OCI-LY1 (cell line): ENCODE measurements around the gene SYNE1.

Experiments
- H2AFZ ChIP-seq: fragments of 200-600 bp; sonication (generic), shearing (Covaris generic); 2 replicates; pipeline ENCODE4 v1.6.0; 2014; ENCODE audit warnings: antibody characterized with exemption, mild to moderate bottlenecking, low read length
- H3F3A ChIP-seq: fragments of 200-600 bp; sonication (generic), shearing (Covaris generic); 2 replicates; pipeline ENCODE4 v1.6.0; 2014; ENCODE audit warnings: mild to moderate bottlenecking, antibody characterized with exemption, low read length, moderate library complexity; ENCODE audit not compliant: insufficient read depth
- H3K27ac ChIP-seq: fragments of 200-600 bp; sonication (generic); 2 replicates; pipeline ENCODE4 v1.5.1; 2014; ENCODE audit warnings: low read length, mixed run types, mild to moderate bottlenecking, low read depth; ENCODE audit not compliant: poor library complexity, severe bottlenecking
- H3K27me3 ChIP-seq: fragments of 200-600 bp; sonication (generic); 2 replicates; pipeline ENCODE4 v1.6.0; 2014; ENCODE audit warnings: antibody characterized with exemption, mild to moderate bottlenecking, low read length, moderate library complexity; ENCODE audit not compliant: insufficient read depth
- H3K36me3 ChIP-seq: fragments of 200-600 bp; sonication (generic); 2 replicates; pipeline ENCODE4 v1.6.1; 2014; ENCODE audit warnings: mild to moderate bottlenecking, antibody characterized with exemption, low read length, moderate library complexity, mixed read lengths; ENCODE audit not compliant: insufficient read depth
- H3K4me1 ChIP-seq: fragments of 200-600 bp; sonication (generic); 2 replicates; pipeline ENCODE4 v1.5.1; 2014; ENCODE audit warnings: mild to moderate bottlenecking, low read length, moderate library complexity; ENCODE audit not compliant: insufficient read depth, severe bottlenecking
- H3K4me2 ChIP-seq: fragments of 200-600 bp; sonication (generic), shearing (Covaris generic); 2 replicates; pipeline ENCODE4 v1.6.1; 2014; ENCODE audit warnings: low read length
- H3K4me3 ChIP-seq: fragments of 200-600 bp; sonication (generic); 2 replicates; pipeline ENCODE4 v1.5.1; 2014; ENCODE audit warnings: low read length, low read depth, mild to moderate bottlenecking, mixed read lengths; ENCODE audit not compliant: poor library complexity, severe bottlenecking
- H3K79me2 ChIP-seq: fragments of 200-600 bp; shearing (Covaris generic); 2 replicates; pipeline ENCODE4 v1.6.1; 2016; ENCODE audit warnings: mixed run types, low read length, mixed read lengths; ENCODE audit not compliant: insufficient read depth
- H3K9ac ChIP-seq: fragments of 200-600 bp; sonication (generic), shearing (Covaris generic); 2 replicates; pipeline ENCODE4 v1.6.1; 2014; ENCODE audit warnings: mild to moderate bottlenecking, low read length, mixed read lengths
- H3K9me2 ChIP-seq: fragments of 200-600 bp; sonication (generic), shearing (Covaris generic); 2 replicates; pipeline ENCODE4 v1.6.1; 2014; ENCODE audit warnings: low read depth, mild to moderate bottlenecking, low read length, mixed read lengths
- H3K9me3 ChIP-seq: fragments of 200-600 bp; shearing (Covaris generic); 2 replicates; pipeline ENCODE4 v1.6.1; 2014; ENCODE audit warnings: low read length, mixed read lengths
- H4K20me1 ChIP-seq: fragments of 200-600 bp; sonication (generic), shearing (Covaris generic); 2 replicates; pipeline ENCODE4 v1.6.0; 2016; ENCODE audit warnings: mild to moderate bottlenecking, low read length; ENCODE audit not compliant: insufficient read depth
- EZH2 ChIP-seq: fragments of 200-600 bp; sonication (generic), shearing (Covaris generic); IDR thresholded peaks from 2 replicates; pipeline ENCODE4 v1.8.0; 2017; ENCODE audit warnings: borderline replicate concordance, mixed run types, mild to moderate bottlenecking, antibody characterized with exemption, low read length, moderate library complexity, mixed read lengths
- TF ChIP-seq, protein P1 (sequence below): fragments of 200-600 bp; sonication (generic), shearing (Covaris generic); IDR thresholded peaks from 2 replicates; pipeline ENCODE4 v1.5.1; 2017; ENCODE audit warnings: mild to moderate bottlenecking, antibody characterized with exemption, low read length, moderate library complexity, mixed read lengths

SYNE1 gene

GRCh38 chr6:152441902-152442301 is 195.3 kb downstream of the SYNE1 start:
- no peaks in the 10 kb centered on the region for H3K36me3 ChIP-seq
- no peak overlapping the region for H3K4me3 ChIP-seq
- no peak overlapping the region for H2AFZ ChIP-seq
- no peak overlapping the region for H3K4me2 ChIP-seq
- TF ChIP-seq, protein P1, sequence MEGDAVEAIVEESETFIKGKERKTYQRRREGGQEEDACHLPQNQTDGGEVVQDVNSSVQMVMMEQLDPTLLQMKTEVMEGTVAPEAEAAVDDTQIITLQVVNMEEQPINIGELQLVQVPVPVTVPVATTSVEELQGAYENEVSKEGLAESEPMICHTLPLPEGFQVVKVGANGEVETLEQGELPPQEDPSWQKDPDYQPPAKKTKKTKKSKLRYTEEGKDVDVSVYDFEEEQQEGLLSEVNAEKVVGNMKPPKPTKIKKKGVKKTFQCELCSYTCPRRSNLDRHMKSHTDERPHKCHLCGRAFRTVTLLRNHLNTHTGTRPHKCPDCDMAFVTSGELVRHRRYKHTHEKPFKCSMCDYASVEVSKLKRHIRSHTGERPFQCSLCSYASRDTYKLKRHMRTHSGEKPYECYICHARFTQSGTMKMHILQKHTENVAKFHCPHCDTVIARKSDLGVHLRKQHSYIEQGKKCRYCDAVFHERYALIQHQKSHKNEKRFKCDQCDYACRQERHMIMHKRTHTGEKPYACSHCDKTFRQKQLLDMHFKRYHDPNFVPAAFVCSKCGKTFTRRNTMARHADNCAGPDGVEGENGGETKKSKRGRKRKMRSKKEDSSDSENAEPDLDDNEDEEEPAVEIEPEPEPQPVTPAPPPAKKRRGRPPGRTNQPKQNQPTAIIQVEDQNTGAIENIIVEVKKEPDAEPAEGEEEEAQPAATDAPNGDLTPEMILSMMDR = no peak
- no peak for TF ChIP-seq EZH2
- H3K27me3 ChIP-seq = no peaks in the 10 kb centered on the region
- no peaks in the 10 kb centered on the region for H3F3A ChIP-seq
- no peak overlapping the region for H3K9ac ChIP-seq
- H4K20me1 ChIP-seq = no peaks in the 10 kb centered on the region
- H3K4me1 ChIP-seq = no peaks in the 10 kb centered on the region
- H3K79me2 ChIP-seq = no peaks in the 10 kb centered on the region
- H3K27ac ChIP-seq = no peak overlapping the region
- H3K9me3 ChIP-seq = no peaks in the 10 kb centered on the region
- H3K9me2 ChIP-seq = no peaks in the 10 kb centered on the region

DNA sequence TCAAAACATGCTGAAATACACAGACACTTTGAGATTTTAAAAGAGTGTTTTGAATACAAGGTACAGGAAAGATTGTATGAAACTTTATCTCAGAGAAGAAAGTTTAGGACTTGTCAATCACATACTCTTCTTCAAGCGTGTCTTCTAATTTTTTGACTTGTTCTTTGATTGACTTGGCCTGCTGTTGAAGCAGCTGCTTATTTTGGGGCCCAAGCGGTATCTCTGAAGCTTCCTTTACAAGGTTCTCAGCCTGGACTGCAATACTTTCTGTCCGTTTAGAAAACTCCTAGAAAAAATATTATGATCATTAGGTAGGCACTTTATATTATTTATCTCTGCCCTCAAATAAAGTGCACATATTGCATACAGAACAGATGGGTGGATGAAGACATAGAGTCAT is 201.3 kb downstream of the SYNE1 start:
- TF ChIP-seq EZH2 = no peak
- TF ChIP-seq, protein P1 = no peak

DNA sequence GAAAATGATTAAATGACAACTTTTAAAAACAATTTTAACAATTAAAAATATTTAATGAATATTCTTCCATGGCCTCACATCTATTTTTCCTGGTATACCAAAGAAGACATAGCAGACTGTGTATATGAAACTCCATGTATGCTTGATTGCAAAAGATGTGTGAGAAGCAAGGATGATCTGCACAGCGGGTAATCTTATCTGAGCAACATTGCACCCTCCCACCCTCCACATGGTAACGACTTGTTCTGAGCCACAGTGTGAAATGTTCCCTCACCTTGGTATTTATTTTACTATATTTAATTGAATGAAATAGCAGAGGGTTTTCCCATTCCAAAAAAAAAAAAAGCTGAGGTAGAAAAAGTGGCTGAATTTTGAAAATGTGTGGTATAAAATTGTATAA is 204.4 kb downstream of the SYNE1 start:
- H3K4me3 ChIP-seq = no peak overlapping the region
- no peak overlapping the region for H2AFZ ChIP-seq

More for the DNA sequence above, 201.3 kb downstream of the SYNE1 start:
- no peak overlapping the region for H3K9ac ChIP-seq
- H2AFZ ChIP-seq = no peak overlapping the region
- no peaks in the 10 kb centered on the region for H3K36me3 ChIP-seq
- no peaks in the 10 kb centered on the region for H4K20me1 ChIP-seq
- H3K27me3 ChIP-seq = no peaks in the 10 kb centered on the region
- no peak overlapping the region for H3K4me2 ChIP-seq
- H3K79me2 ChIP-seq = no peaks in the 10 kb centered on the region
- H3K4me1 ChIP-seq = no peaks in the 10 kb centered on the region
- no peaks in the 10 kb centered on the region for H3F3A ChIP-seq
- H3K27ac ChIP-seq = no peak overlapping the region
- H3K9me2 ChIP-seq = no peaks in the 10 kb centered on the region
- H3K4me3 ChIP-seq = no peak overlapping the region
- H3K9me3 ChIP-seq = no peaks in the 10 kb centered on the region

More for the DNA sequence above, 204.4 kb downstream of the SYNE1 start:
- Histone ChIP-seq H3K27ac (no peak overlapping the region), H3K9me2 (no peaks in the 10 kb centered on the region), H3K9me3 (no peaks in the 10 kb centered on the region), H3K79me2 (no peaks in the 10 kb centered on the region), H3K27me3 (no peaks in the 10 kb centered on the region), H3K4me1 (no peaks in the 10 kb centered on the region), H3K9ac (no peak overlapping the region), H3K4me2 (no peak overlapping the region), H4K20me1 (no peaks in the 10 kb centered on the region), H3K36me3 (no peaks in the 10 kb centered on the region), H3F3A (no peaks in the 10 kb centered on the region)
- no peak for TF ChIP-seq EZH2
- TF ChIP-seq, protein P1 = no peak
